Transverse colon (tissue), 4 donors: ENCODE measurements around the gene RPL9. TPM values are rescaled to one million over a fixed set of nuclear protein-coding genes. Genes with fewer than 3 reads are reported as not detected.

Experiments used
- DNase-seq: peaks from one replicate; pipeline ENCODE4 v3.0.0-alpha.2; 2019
- H3K27ac ChIP-seq, 4 donors: fragments of 200-600 bp; sonication (generic); 2 replicates each; pipeline ENCODE4 v1.5.1; 2016 to 2018; ENCODE audit warnings: inconsistent platforms in 4 of 4
- H3K27me3 ChIP-seq: fragments of 200-600 bp; sonication (generic); 2 replicates; pipeline ENCODE4 v1.5.1; 2017; ENCODE audit warnings: inconsistent platforms
- H3K36me3 ChIP-seq, 4 donors: fragments of 200-600 bp; sonication (generic); 2 replicates each; pipeline ENCODE4 v1.5.1; 2017 to 2019; ENCODE audit warnings: inconsistent platforms in 4 of 4
- H3K4me1 ChIP-seq, 4 donors: fragments of 200-600 bp; sonication (generic); 2 replicates each; pipeline ENCODE4 v1.5.1; 2017 to 2020; ENCODE audit warnings: inconsistent platforms in 4 of 4
- H3K4me3 ChIP-seq, 4 donors: fragments of 200-600 bp; sonication (generic); 1 replicate in 1 of 4; 2 replicates in 3 of 4; pipeline versions ENCODE4 v1.5.1 to v1.6.1; 2017 to 2019; ENCODE audit warnings: inconsistent platforms in 4 of 4
- H3K9me3 ChIP-seq, 2 donors: fragments of 200-600 bp; sonication (generic); 2 replicates each; pipeline ENCODE4 v1.5.1; 2017 to 2019; ENCODE audit warnings: inconsistent platforms in 2 of 2
- CTCF ChIP-seq, 5 experiments: fragments of 200-600 bp in 3 of 5; fragments of 450-650 bp in 2 of 5; sonication (generic) in 3 of 5; IDR thresholded peaks; 1 replicate in 2 of 5; 2 replicates in 3 of 5; pipeline ENCODE4 v1.5.1; 2016 to 2017; ENCODE audit warnings: antibody characterized with exemption in 5 of 5, inconsistent platforms in 3 of 5, mild to moderate bottlenecking in 2 of 5, moderate library complexity in 1 of 5
- EP300 ChIP-seq: sonication (generic); formaldehyde crosslinking; IDR thresholded peaks from one replicate; pipeline ENCODE4 v1.6.1; 2017; ENCODE audit warnings: antibody characterized with exemption, low read depth
- POLR2A ChIP-seq: fragments of 450-650 bp; IDR thresholded peaks from one replicate; pipeline ENCODE4 v1.6.1; 2016; ENCODE audit warnings: antibody characterized with exemption, mild to moderate bottlenecking, moderate library complexity
- POLR2AphosphoS5 ChIP-seq, 3 donors: sonication (generic); formaldehyde crosslinking; IDR thresholded peaks; one replicate each; pipeline ENCODE4 v1.6.1; 2016; ENCODE audit warnings: antibody characterized with exemption in 3 of 3
- WGBS, 2 donors: methylation state at CpG; one replicate each; pipeline ENCODE4 v1.1.5; 2018; ENCODE audit warnings: low coverage in 1 of 2; 5-methylcytosine and 5-hydroxymethylcytosine counted together
- in situ Hi-C, 4 donors: fragments of 200-750 bp; cut with MboI; loops; one replicate each; pipeline versions ENCODE4 v1.15.0 to v1.15.1; 2017; ENCODE audit warnings: low sequenced_read_pairs in 3 of 4, low pct_ligation_motif_present in 1 of 4, low pct_unique_long_range_greater_than_20kb in 1 of 4
- intact Hi-C: fragments of 100-400 bp; cut with DNase I; formaldehyde crosslinking; loops from one replicate; pipeline ENCODE4 v1.15.1; 2023; ENCODE audit warnings: low total_unique reads
- total RNA-seq, 4 donors: library from RNA; depleted of rRNA; stranded (reverse); fragments of >200 nt; gene quantifications; one replicate each; pipeline ENCODE4 v1.1.0, GENCODE V29; 2016

Gene RPL9
- total RNA-seq, 4 donors from 2014 or later = 408 to 2,811 (median 1,755) TPM

GRCh38 chr4:39480902-39481695 lies 22.4 kb upstream of the RPL9 start:
- Histone ChIP-seq H3K36me3 (no peaks in the 10 kb centered on the region), H3K27ac (no peak overlapping the region), H3K4me1 (no peaks in the 10 kb centered on the region), H3K4me3 (no peak overlapping the region), H3K27me3 (no peaks in the 10 kb centered on the region), H3K9me3 (peaks cover 0 to 5% of the 10 kb centered on the region in 2 donors)
- WGBS, 2 donors = 83 to 95% methylated on average over 13 to 21 of the region's 21 CpGs
- TF ChIP-seq EP300 (no peak), POLR2AphosphoS5 (IDR thresholded peaks at IDR 0.05) (no peak), POLR2A (no peak), CTCF (IDR thresholded peaks at IDR 0.05) (no peak)
- no peak for DNase-seq
- intact Hi-C loops (no loop called here), in situ Hi-C loops (loop anchor here in 1 of 4 donors (25.0 kb wide), 1 partner anchor 481 kb away; no protein-coding TSS in a partner anchor)

GRCh38 chr4:39480251-39480650 lies 21.5 kb upstream of the RPL9 start:
- 93 to 100% methylated on average over 1 to 27 of the region's 27 CpGs for WGBS, 2 donors
- no peak for TF ChIP-seq CTCF (IDR thresholded peaks at IDR 0.05)
- no peak for TF ChIP-seq POLR2A
- TF ChIP-seq EP300 = no peak
- no peak for TF ChIP-seq POLR2AphosphoS5 (IDR thresholded peaks at IDR 0.05)
- Histone ChIP-seq H3K27me3 (no peaks in the 10 kb centered on the region), H3K27ac (no peak overlapping the region), H3K4me3 (no peak overlapping the region), H3K9me3 (peaks cover 0 to 5% of the 10 kb centered on the region in 2 donors), H3K4me1 (no peaks in the 10 kb centered on the region), H3K36me3 (no peaks in the 10 kb centered on the region)
- DNase-seq = no peak
- intact Hi-C loops = no loop called here
- in situ Hi-C loops = loop anchor here in 1 of 4 donors (25.0 kb wide), 1 partner anchor 482 kb away; no protein-coding TSS in a partner anchor

- peaks cover 0 to 18% (median 4%) of the 10 kb centered on the region in 4 donors for H3K36me3 ChIP-seq
- intact Hi-C loops = no loop called here
- no peaks in the 10 kb centered on the region for H3K27me3 ChIP-seq
- no peaks in the 10 kb centered on the region for H3K9me3 ChIP-seq
- no peaks in the 10 kb centered on the region for H3K4me1 ChIP-seq
- in situ Hi-C loops = loop anchor here in 3 of 4 donors (10.0 to 25.0 kb wide), 3 partner anchors 486 to 498 kb away; partner anchors contain the start of gene PDS5A (in 1 of the 3)
- no peak for DNase-seq
- TF ChIP-seq EP300 (no peak), CTCF (IDR thresholded peaks at IDR 0.05) (no peak), POLR2A (no peak), POLR2AphosphoS5 (IDR thresholded peaks at IDR 0.05) (no peak)
- WGBS, 2 donors = 86 to 90% methylated on average over 1 to 5 of the region's 5 CpGs
- no peak overlapping the region for H3K27ac ChIP-seq
- H3K4me3 ChIP-seq = no peak overlapping the region
Measured at GRCh38 chr4:39476187-39476895, 17.6 kb upstream of the RPL9 start.

DNA sequence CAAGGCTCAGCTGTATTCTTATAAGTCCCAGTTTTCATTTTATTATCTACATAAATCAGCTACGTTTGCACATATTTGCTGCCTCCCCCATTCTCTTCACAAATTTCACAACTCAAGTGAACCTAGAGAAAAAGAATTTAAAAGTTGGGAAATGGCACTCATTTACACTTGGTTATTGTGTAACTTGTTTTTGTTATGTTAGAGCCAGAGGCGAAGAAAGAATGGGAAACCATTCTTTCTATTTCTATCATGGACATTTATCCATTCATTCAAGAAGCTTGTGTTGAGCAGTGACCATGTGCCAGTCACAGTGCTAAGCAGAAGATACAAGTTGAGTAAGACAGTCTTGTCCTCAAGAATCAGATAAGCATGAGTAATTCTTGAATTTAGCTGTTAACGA lies 13.7 kb upstream of the RPL9 start:
- Histone ChIP-seq H3K4me1 (peaks cover 0 to 13% (median 4%) of the 10 kb centered on the region in 4 donors), H3K27me3 (no peaks in the 10 kb centered on the region), H3K27ac (no peak overlapping the region), H3K36me3 (peaks cover 0 to 18% (median 4%) of the 10 kb centered on the region in 4 donors), H3K4me3 (no peak overlapping the region), H3K9me3 (no peaks in the 10 kb centered on the region)
- no peak for DNase-seq
- intact Hi-C loops = no loop called here
- in situ Hi-C loops = loop anchor here in 2 of 4 donors (10.0 kb wide), 2 partner anchors 492 to 502 kb away; partner anchors contain the start of gene PDS5A (in 1 of the 2)
- TF ChIP-seq EP300 = no peak
- no peak for TF ChIP-seq POLR2A
- TF ChIP-seq CTCF (IDR thresholded peaks at IDR 0.05) = no peak
- TF ChIP-seq POLR2AphosphoS5 (IDR thresholded peaks at IDR 0.05) = no peak
- 86 to 96% methylated on average over 3 of the region's 3 CpGs for WGBS, 2 donors
